Esophagus mucosa (tissue), 1 donor: Measurements from ENCODE around the gene PTPRG. TPM values are rescaled to one million over a fixed set of nuclear protein-coding genes. Genes with fewer than 3 reads are reported as not detected.

Source experiments
- ATAC-seq: fragments of 200-7000 bp; cut with Tn5 transposase; one replicate; pipeline ENCODE4 v1.9.1; 2020
- total RNA-seq: library from RNA; stranded (reverse); gene quantifications from one replicate; pipeline ENCODE4 v1.2.4, GENCODE V29; 2023
- donor health status: DM: yes; HTN: yes; CAD: no.

Gene PTPRG
- total RNA-seq, 1 donor from 2014 or later, result 9.2 TPM

DNA sequence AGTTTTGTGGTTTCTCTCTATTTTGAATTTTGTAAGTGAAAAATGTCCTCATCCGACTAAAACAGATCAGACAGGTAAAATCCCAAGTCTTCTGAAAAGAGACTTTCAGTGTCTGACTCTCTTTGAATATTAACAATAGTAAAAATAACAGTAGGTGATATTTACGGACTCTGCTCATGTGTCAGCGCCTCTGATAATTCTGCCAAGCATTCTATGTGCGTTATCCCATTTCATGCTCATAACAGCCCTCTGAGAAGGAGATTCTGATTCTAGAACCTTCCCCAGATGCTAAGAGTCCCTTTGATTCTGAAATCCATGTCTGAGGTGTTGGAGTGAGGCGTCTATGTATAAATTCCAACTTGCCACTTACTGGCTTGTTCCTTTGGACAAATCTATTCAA, 529.1 kb downstream of the PTPRG start:
- no peak for ATAC-seq

GRCh38 chr3:62093025-62093424, 531.7 kb downstream of the PTPRG start:
- ATAC-seq, result no peak

DNA sequence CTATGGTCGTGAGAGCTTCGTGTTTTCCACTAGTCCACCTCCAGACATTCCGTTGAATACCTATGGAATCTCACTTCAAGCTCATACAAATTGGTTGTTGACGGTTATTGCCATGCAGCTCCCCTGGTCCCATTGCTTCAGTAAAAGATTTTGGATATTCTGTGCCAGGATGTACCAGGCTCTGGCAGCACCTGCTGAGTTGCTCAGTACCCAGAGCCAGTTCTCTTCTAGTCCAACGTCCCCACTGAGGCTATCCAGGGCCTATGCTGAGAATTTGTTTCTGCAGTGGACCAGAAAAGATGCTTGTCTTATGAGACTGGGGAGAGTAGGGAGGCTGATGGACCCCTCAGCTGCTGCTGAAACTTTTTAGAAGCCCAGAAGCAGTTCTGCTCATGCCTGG, 533.1 kb downstream of the PTPRG start:
- ATAC-seq, result no peak

GRCh38 chr3:62095080-62095479, 533.7 kb downstream of the PTPRG start:
- no peak for ATAC-seq

DNA sequence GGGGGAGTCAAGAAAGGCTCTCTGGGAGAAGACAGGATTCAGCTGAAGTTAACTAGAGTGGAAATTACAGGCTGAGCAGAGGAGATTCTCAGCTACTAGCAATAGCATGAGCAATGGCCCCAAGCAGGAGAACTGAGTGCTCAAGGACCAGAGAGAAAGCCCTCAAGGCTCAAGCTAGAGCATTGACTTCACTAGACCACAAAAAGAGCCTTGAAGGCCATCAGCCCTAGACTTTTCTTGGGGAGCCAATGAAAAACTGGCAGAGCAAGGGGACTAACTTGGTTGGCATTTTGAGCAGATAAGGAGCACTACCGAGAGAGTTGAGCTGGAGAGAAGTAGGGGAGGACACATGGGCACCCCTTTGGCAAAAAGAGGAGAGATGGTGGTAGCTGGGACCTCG, 534.4 kb downstream of the PTPRG start:
- ATAC-seq, result no peak

DNA sequence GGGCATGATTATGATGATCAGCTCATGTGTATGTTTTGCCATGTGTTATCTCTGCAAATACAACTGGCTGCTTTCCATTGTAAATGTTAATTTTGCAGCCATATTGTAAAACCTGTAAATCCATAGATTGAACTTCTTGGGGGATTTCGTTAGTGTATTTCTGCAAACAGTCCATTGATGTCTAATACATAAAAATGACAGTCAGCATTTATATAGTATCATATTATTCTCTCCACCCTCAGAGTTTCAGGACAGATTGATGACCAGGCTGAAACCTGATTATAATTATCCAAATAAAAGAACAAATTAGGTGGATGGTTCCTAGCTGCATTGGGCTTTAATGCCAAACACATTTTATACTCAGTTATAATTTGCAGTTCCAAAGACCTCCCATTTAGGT, 535.1 kb downstream of the PTPRG start:
- no peak for ATAC-seq

DNA sequence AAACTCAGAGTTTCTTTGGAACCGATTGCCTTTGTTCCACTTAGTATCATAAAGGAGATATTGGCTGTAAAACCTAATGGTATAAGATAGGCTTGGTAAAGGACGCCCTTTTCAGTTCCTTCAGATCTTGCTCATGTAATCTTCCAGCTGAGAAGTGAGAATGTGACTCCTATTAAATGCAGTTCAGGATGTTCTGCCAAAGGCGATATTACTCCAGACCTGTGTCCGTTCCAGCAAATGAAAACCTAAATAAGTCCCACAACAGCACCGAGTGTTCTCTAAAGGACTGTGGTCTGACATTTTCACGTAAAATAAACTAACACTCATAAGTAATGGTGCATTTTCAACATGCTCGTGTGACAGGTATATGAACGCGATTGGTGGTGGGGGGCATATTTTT, 535.8 kb downstream of the PTPRG start:
- ATAC-seq, result no peak

- ATAC-seq, result no peak
Observed at GRCh38 chr3:62098646-62099365, 537.4 kb downstream of the PTPRG start.

DNA sequence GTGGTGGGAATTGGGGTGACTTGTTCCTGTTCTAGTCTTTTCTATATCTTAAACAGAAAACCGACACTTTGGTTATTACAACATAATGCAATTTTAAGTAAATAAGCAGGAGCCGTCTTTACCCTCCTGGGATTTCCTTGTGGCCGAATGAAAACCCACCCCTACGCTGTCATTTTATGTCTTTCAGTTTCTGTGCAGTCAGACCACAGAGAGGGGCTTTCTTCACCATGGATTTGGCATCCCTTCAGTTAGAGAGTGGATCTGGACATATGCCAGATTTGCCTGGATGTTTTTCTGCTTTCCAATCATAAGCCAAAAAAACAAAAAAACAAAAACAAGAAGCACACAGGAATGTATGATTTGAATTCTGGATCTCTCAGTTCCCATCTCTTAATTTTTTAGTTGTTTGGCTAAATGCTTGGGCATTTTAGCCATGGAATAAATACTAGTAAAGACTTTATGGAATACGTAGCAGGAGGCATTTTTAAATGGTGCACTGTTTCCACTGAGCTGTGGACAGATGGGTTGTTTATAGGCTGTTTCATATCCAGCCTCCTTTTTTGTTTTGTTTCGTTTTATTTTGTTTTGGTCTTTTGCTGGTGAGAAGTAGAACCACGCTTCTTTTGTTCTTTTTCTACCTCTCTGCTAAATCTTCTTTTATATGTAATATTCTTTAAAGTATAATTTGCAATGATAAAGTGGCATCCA, 539.1 kb downstream of the PTPRG start:
- no peak for ATAC-seq

GRCh38 chr3:62101488-62101887, 540.1 kb downstream of the PTPRG start:
- ATAC-seq, result no peak

- no peak for ATAC-seq
Observed at GRCh38 chr3:62103531-62103930, 542.2 kb downstream of the PTPRG start.

GRCh38 chr3:62109534-62109933, 548.2 kb downstream of the PTPRG start:
- ATAC-seq, result no peak

DNA sequence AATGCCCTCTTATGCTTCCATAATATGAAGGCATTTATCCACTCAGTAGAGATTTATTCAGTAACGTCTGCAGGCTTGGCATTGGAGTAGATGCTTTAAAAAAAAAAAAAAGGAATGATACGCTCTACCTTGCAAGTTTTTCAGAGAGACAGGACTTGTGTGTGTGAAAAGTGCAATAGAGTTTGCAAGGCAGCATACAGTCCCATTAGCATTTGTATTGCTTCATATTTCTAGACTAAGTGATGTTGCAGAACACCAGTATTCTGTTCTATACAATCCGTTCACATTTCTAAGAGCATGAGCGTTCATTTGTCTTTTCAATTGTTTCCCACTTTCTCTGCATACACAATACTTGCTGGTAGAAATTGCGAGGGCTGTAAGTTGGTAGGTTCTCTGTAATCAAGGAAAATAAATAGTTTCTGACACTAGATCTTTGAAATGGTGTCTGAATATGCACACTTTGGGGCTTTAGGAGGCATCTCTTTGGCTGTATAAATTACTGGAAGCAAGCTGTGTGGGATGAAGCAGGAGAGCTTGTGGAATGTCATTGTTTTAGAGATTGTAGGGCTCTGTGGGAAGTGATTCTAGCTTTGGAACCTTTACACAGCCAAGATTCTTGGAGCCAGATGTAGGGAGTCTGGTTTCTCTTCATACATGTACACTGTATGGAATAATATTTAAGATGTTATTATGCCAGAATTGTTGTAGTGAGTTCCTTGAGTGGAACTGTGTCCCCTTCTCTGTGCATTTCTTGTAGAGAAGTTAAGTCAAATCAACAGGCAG, 549.3 kb downstream of the PTPRG start:
- no peak for ATAC-seq

DNA sequence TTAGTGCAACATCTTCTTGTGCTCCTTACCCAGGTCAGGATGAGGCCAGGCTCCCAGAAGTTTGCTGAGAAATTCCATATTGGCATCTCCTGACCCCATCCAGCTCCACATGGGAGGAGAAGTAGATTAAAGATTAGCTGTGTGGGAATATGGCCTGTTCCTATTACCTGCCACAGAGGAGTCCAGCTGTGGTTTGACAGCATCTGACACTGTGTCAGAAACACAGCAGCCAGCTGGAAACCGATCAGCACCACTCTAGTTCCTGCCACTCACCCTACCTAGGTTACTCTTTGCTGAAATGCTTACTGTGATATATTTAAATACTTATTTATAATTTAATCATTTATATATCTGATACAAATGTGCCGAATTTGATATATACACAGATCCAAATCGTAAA, 551.7 kb downstream of the PTPRG start:
- ATAC-seq, result no peak

DNA sequence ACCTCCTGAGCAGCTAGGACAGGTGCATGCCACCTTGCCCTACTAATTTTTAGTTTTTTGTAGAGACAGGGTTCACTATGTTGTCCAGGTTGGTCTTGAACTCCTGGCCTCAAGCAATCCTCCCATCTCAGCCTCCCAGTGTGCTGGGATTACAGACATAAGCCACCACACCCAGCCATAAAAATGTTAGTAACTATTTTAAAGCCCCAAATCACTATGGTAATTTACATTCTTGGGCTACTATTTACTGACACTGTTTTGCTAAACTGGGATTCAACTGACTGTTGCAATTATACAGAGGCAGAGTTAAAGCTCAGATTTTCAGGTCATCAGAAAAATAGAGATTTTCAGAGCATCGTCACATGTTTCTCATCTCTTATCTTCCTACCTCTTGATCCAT, 553.4 kb downstream of the PTPRG start:
- ATAC-seq, result no peak

GRCh38 chr3:62117903-62118548, 556.7 kb downstream of the PTPRG start:
- no peak for ATAC-seq

DNA sequence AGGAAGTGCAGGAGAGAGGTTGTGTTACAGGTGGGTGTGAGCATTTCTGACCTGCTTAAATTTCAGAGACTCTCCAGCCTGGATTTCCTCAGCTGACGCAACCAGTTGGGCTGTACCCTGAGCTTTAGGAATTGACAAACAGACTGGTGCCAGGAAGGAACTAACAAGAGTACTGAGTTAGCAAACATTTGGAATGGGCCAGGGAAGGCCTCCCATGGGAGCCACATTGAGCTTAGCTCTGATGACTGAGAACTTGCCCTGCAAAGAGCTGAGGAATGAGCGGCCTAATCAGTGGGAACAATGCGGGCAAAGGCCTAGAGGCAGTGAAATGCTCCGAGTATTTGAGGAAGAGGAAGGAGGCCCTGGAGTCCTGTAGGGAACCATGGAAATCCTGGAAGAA, 557.8 kb downstream of the PTPRG start:
- no peak for ATAC-seq

- no peak for ATAC-seq
Observed at GRCh38 chr3:62122819-62123218, 561.4 kb downstream of the PTPRG start.

- no peak for ATAC-seq
Observed at GRCh38 chr3:62125380-62125779, 564.0 kb downstream of the PTPRG start.

DNA sequence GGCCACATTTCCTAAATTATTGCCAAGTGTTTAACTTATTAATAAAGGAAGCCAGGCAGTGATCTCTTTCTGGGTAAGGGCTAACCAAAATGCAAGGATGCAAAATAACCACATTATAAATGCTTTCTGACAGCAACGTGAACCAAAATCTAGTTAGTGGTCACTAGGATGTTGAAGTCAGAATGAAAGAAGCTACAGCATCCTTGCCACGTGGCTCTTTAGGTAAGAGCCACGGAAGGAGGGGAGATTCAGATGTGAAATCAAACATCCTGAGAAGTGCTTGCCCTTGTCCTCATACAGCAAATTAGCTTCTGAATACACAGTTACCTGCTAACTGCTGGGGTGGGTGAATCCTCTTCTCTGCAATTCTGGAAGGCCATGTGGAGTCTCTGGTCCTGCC, 565.7 kb downstream of the PTPRG start:
- ATAC-seq, result no peak

- ATAC-seq, result no peak
Observed at GRCh38 chr3:62128051-62128450, 566.7 kb downstream of the PTPRG start.

- no peak for ATAC-seq
Observed at GRCh38 chr3:62128681-62129080, 567.3 kb downstream of the PTPRG start.

DNA sequence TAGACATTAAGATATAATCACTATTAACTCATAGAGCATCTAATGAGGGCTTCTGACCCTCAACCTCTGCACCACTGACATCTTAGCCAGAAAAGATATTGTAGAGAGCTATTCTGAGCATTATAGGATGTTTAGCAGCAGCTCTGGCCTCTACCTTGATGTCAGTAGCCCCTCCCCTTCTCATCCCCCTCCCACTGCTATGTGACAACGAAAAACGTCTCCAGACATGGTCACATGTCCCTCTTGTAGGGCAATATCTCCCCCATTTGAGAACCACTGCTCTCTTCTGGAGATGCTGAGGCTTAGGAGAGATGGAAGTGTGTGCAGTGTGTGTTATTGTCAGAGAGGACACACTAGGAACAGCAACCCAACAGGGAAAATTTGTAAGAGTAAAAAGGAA, 569.7 kb downstream of the PTPRG start:
- no peak for ATAC-seq
